GM10266 (cell line): ENCODE measurements around the gene NCF2.
A peak's percentile ranks its signal among the peaks of the same experiment; 100 is the strongest.
"Not testable (repeated sequence)": the region's sequence is repeated elsewhere in the genome, so short reads cannot be mapped to it uniquely, and the experiment has no call there.

ENCODE experiments used
- DNase-seq: peaks from one replicate; pipeline ENCODE4 v3.0.0; 2012; ENCODE audit errors: extremely low spot score
- TF ChIP-seq, protein P1 (sequence below): IDR thresholded peaks from 2 replicates; pipeline ENCODE4 v1.5.1; 2012; ENCODE audit warnings: mild to moderate bottlenecking, low read depth; ENCODE audit not compliant: control insufficient read depth, insufficient read depth; ENCODE audit errors: missing control alignments

NCF2 gene

GRCh38 chr1:183634429-183635065 is 44.3 kb upstream of the NCF2 start:
- TF ChIP-seq, protein P1, sequence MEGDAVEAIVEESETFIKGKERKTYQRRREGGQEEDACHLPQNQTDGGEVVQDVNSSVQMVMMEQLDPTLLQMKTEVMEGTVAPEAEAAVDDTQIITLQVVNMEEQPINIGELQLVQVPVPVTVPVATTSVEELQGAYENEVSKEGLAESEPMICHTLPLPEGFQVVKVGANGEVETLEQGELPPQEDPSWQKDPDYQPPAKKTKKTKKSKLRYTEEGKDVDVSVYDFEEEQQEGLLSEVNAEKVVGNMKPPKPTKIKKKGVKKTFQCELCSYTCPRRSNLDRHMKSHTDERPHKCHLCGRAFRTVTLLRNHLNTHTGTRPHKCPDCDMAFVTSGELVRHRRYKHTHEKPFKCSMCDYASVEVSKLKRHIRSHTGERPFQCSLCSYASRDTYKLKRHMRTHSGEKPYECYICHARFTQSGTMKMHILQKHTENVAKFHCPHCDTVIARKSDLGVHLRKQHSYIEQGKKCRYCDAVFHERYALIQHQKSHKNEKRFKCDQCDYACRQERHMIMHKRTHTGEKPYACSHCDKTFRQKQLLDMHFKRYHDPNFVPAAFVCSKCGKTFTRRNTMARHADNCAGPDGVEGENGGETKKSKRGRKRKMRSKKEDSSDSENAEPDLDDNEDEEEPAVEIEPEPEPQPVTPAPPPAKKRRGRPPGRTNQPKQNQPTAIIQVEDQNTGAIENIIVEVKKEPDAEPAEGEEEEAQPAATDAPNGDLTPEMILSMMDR: no peak
- DNase-seq: peak; percentile 21

DNA sequence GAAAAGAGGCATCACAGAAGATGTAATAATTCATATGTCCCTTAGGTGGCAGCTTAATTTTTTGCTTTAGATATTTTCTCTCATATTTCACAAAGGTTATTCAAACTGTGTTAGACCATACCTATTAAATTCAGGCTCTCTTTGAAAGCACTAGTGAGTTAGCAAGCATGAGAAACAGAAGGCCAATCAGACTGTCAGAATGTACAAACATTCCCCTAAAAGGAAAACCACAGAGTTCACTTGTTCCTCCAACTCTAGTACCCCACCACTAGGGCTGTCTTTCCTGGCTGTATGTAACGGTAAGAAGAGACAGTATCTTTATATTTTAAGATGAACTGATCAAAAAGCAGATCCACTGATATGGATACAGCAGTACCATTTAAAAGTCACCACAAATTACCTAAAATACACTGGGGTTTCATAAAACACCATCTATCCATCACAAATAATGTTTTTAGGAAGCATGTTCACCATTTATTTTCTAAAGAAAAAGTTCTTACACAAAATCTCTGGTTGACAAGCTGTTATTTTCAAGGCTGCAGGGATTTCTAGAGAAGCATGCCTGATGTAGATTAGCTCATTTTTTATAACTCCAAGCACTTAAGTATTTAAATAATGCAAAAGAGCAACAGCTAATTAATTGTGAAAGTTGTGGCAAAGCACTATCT is 43.6 kb upstream of the NCF2 start:
- peak; percentile 45 for DNase-seq
- TF ChIP-seq, protein P1: peak; percentile 19

- TF ChIP-seq, protein P1: no peak
- DNase-seq: no peak
Measured at GRCh38 chr1:183632964-183633363, 42.7 kb upstream of the NCF2 start.

GRCh38 chr1:183632114-183632513 is 41.9 kb upstream of the NCF2 start:
- TF ChIP-seq, protein P1: no peak
- DNase-seq: no peak

- DNase-seq: no peak
- TF ChIP-seq, protein P1: no peak
Measured at GRCh38 chr1:183630748-183631147, 40.5 kb upstream of the NCF2 start.

DNA sequence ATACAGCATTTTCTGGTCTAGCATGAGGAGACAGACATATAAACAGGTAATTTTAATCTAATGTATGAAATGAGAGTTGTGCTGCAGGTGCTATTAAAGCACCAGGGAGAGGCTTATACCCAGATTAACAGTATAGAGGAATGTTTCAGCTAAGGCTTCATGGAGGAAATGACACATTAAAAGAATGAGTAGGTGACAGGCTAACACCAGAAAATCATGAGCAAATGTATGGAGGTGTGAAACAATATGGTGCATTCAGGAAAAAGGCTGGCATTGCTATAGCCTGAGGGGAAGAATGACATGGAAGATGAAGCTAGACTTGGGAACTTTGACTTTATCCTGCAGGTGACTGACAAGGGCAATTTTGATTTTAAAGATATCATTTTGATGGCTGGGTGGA is 38.3 kb upstream of the NCF2 start:
- TF ChIP-seq, protein P1: no peak
- no peak for DNase-seq

DNA sequence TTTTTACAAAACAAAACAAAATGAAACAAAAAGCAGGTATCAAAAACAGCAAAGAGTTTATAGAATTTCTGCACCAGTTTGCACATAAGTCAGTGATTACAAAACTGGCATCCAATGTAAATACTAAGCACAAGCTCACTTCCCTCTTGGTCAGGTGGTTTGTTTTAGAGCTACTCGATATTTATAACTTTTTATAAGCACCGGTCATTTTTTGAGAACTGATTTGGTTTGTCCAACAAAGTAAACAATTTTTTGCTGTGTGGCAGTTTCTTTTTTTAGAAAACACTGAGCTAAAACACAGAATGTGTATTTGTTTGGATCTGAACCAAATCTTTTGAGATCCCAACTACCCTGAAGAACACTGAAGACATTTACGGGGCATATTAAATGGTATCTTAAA is 36.0 kb upstream of the NCF2 start:
- not testable (repeated sequence) for DNase-seq
